ENCODE measurements around the gene C1QL1.

DNA sequence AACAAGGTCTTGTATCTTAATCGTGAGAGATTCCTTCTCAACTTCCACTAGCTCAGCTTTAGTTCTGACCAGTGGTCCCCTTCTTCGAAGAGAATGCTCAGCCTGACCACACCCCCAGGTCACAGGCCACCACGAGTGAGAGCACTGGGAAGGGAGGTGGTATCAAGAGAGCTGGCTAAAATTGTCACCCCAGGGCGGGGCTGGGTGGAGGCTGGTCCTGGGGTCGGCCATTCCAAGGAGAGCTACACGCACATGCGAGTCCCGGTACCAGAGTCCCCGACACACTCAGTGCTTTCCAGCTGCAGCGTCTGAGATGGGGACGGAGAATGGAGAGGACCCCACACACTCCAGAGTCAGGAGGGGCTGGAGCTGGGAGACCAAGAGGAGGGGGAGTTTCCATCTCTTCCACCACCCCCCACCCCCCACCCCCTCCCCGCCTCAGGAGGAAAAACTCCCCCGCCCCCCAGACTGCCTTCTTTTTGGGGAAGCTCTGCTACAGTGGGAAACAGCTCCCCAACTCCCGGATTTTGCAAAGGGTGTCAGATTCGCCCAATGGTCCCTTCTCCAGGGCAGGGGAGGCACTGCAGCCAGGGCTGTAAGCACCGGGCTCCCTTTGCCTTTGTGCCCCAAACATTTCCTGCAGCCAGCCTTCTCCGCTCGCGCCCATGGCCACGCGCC lies 1.6 kb downstream of the C1QL1 start:
- TF ChIP-seq, protein P1, sequence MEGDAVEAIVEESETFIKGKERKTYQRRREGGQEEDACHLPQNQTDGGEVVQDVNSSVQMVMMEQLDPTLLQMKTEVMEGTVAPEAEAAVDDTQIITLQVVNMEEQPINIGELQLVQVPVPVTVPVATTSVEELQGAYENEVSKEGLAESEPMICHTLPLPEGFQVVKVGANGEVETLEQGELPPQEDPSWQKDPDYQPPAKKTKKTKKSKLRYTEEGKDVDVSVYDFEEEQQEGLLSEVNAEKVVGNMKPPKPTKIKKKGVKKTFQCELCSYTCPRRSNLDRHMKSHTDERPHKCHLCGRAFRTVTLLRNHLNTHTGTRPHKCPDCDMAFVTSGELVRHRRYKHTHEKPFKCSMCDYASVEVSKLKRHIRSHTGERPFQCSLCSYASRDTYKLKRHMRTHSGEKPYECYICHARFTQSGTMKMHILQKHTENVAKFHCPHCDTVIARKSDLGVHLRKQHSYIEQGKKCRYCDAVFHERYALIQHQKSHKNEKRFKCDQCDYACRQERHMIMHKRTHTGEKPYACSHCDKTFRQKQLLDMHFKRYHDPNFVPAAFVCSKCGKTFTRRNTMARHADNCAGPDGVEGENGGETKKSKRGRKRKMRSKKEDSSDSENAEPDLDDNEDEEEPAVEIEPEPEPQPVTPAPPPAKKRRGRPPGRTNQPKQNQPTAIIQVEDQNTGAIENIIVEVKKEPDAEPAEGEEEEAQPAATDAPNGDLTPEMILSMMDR (IDR thresholded peaks at IDR 0.05 in 2 of 3, conservative IDR thresholded peaks at IDR 0.05 in 1 of 3; ENCODE audit: borderline replicate concordance in 1 of 3, insufficient read depth in 1 of 3, low read depth in 2 of 3, low read length in 2 of 3), result no peak
- TF ChIP-seq EGR1 (IDR thresholded peaks at IDR 0.05; ENCODE audit: low read depth), result no peak
